IMR-90 (cell line): ENCODE results near the gene STPG1. TPM values are rescaled to one million over a fixed set of nuclear protein-coding genes. Genes with fewer than 3 reads are reported as not detected.

ENCODE experiments used
- ATAC-seq: fragments of 200-7000 bp; cut with Tn5 transposase; 2 replicates; pipeline ENCODE4 v1.9.1; 2020; ENCODE audit warnings: low read depth, mild to moderate bottlenecking, moderate library complexity
- BruUV-seq: library from RNA; stranded (reverse); fragments of 400-500 nt; replicated peaks from 2 replicates; lab custom pipeline; 2021; lab: Mats Ljungman, UMichigan
- CTCF ChIA-PET: fragments of 300-600 bp; formaldehyde crosslinking; extraction: SDS; loops from one replicate; lab custom pipeline; 2021; ENCODE audit warnings: antibody characterized with exemption; lab: Yijun Ruan, JAX
- POLR2A ChIA-PET: fragments of 300-600 bp; sonication (Branson Sonifier 250); formaldehyde crosslinking; loops from one replicate; lab custom pipeline; 2022; ENCODE audit warnings: antibody characterized with exemption; ENCODE audit not compliant: unreplicated experiment; lab: Charles Lee
- DNase-seq: peaks from one replicate; pipeline ENCODE4 v3.0.0; 2013
- H2AFZ ChIP-seq: replicated peaks from 2 replicates; pipeline ENCODE3; 2013; ENCODE audit warnings: low read length, mild to moderate bottlenecking; ENCODE audit not compliant: poor library complexity
- H2AK5ac ChIP-seq: 2 replicates; pipeline ENCODE4 v1.6.1; 2013; ENCODE audit warnings: low read depth, low read length, inconsistent platforms
- H2AK9ac ChIP-seq: replicated peaks from 2 replicates; pipeline ENCODE3; 2013; ENCODE audit warnings: mild to moderate bottlenecking, low read depth, low read length, moderate library complexity; ENCODE audit not compliant: poor library complexity
- H2BK120ac ChIP-seq: 2 replicates; pipeline ENCODE4 v1.6.1; 2013; ENCODE audit warnings: low read depth, low read length, inconsistent platforms
- H2BK15ac ChIP-seq: 3 replicates; pipeline ENCODE4 v1.6.1; 2013; ENCODE audit warnings: low read depth, low read length, inconsistent platforms
- H2BK20ac ChIP-seq: 2 replicates; pipeline ENCODE4 v1.6.1; 2013; ENCODE audit warnings: low read depth, mild to moderate bottlenecking, inconsistent platforms, low read length, moderate library complexity
- H2BK5ac ChIP-seq: 2 replicates; pipeline ENCODE4 v1.6.1; 2013; ENCODE audit warnings: mild to moderate bottlenecking, low read depth, low read length, inconsistent platforms; ENCODE audit not compliant: poor library complexity, severe bottlenecking
- H3K14ac ChIP-seq: replicated peaks from 2 replicates; pipeline ENCODE4 v1.6.1; 2013; ENCODE audit warnings: low read depth, low read length, inconsistent platforms
- H3K18ac ChIP-seq: 2 replicates; pipeline ENCODE4 v1.6.1; 2013; ENCODE audit warnings: low read depth, low read length, control low read depth
- H3K23ac ChIP-seq: 2 replicates; pipeline ENCODE4 v1.6.1; 2013; ENCODE audit warnings: low read depth, low read length, inconsistent platforms
- H3K27ac ChIP-seq: 2 replicates; pipeline ENCODE4 v1.5.1; 2013; ENCODE audit warnings: mild to moderate bottlenecking, control low read depth, low read length; ENCODE audit not compliant: insufficient read depth
- H3K27me3 ChIP-seq: 2 replicates; pipeline ENCODE4 v1.6.1; 2013; ENCODE audit warnings: low read length; ENCODE audit not compliant: control insufficient read depth, insufficient read depth
- H3K36me3 ChIP-seq: 2 replicates; pipeline ENCODE4 v1.6.1; 2013; ENCODE audit warnings: low read length, mixed read lengths; ENCODE audit not compliant: control insufficient read depth, insufficient read depth
- H3K4ac ChIP-seq: 2 replicates; pipeline ENCODE4 v1.6.1; 2013; ENCODE audit warnings: low read depth, low read length, inconsistent platforms
- H3K4me1 ChIP-seq: 2 replicates; pipeline ENCODE4 v1.6.1; 2013; ENCODE audit warnings: low read length, mixed read lengths; ENCODE audit not compliant: control insufficient read depth, insufficient read depth
- H3K4me2 ChIP-seq: 2 replicates; pipeline ENCODE4 v1.6.1; 2013; ENCODE audit warnings: low read depth, mild to moderate bottlenecking, control low read depth, low read length, moderate library complexity
- H3K4me3 ChIP-seq: 2 replicates; pipeline ENCODE4 v1.5.1; 2013; ENCODE audit warnings: low read depth, mild to moderate bottlenecking, control low read depth, low read length, moderate library complexity; ENCODE audit not compliant: insufficient read depth
- H3K56ac ChIP-seq: 2 replicates; pipeline ENCODE4 v1.6.1; 2013; ENCODE audit warnings: low read length, inconsistent platforms; ENCODE audit not compliant: insufficient read depth; ENCODE audit errors: extremely low read depth
- H3K79me1 ChIP-seq, 2 experiments: 2 replicates each; pipeline ENCODE4 v1.6.1; 2013; ENCODE audit warnings: low read length in 2 of 2, inconsistent platforms in 1 of 2, low read depth in 1 of 2
- H3K9ac ChIP-seq: 2 replicates; pipeline ENCODE4 v1.6.1; 2013; ENCODE audit warnings: low read depth, low read length, control low read depth
- H3K9me1 ChIP-seq: 2 replicates; pipeline ENCODE4 v1.6.1; 2013; ENCODE audit warnings: low read length, inconsistent platforms; ENCODE audit not compliant: insufficient read depth
- H3K9me3 ChIP-seq: 2 replicates; pipeline ENCODE4 v1.6.1; 2013; ENCODE audit warnings: low read length; ENCODE audit not compliant: control insufficient read depth, insufficient read depth
- H4K20me1 ChIP-seq: 2 replicates; pipeline ENCODE4 v1.6.1; 2013; ENCODE audit warnings: low read length, inconsistent platforms; ENCODE audit not compliant: insufficient read depth
- H4K5ac ChIP-seq: 2 replicates; pipeline ENCODE4 v1.6.1; 2013; ENCODE audit warnings: mild to moderate bottlenecking, low read depth, low read length, control low read depth
- H4K8ac ChIP-seq, 2 experiments: 2 replicates each; pipeline ENCODE4 v1.6.1; 2013; ENCODE audit warnings: low read depth in 2 of 2, low read length in 2 of 2, control low read depth in 1 of 2, inconsistent platforms in 1 of 2
- H4K91ac ChIP-seq: 2 replicates; pipeline ENCODE4 v1.6.1; 2013; ENCODE audit warnings: low read depth, low read length, inconsistent platforms; ENCODE audit not compliant: insufficient read depth
- BHLHE40 ChIP-seq: fragments of 150-350 bp; IDR thresholded peaks from 2 replicates; pipeline ENCODE4 v1.6.1; 2016; ENCODE audit warnings: mild to moderate bottlenecking, low read depth, low read length
- CHD1 ChIP-seq: IDR thresholded peaks from 2 replicates; pipeline ENCODE4 v1.6.1; 2012; ENCODE audit warnings: low read depth, low read length, improper control_type of control experiment
- ELK1 ChIP-seq: fragments of 150-350 bp; IDR thresholded peaks from 2 replicates; pipeline ENCODE4 v1.6.1; 2016; ENCODE audit warnings: low read depth, mild to moderate bottlenecking, low read length, moderate library complexity, borderline replicate concordance
- FOS ChIP-seq: fragments of 150-350 bp; IDR thresholded peaks from 2 replicates; pipeline ENCODE4 v1.6.1; 2016; ENCODE audit warnings: low read depth, low read length
- MAFK ChIP-seq: IDR thresholded peaks from 2 replicates; pipeline ENCODE4 v1.6.1; 2012; ENCODE audit warnings: low read depth, low read length, improper control_type of control experiment
- MXI1 ChIP-seq: IDR thresholded peaks from 2 replicates; pipeline ENCODE4 v1.6.1; 2012; ENCODE audit warnings: low read depth, mild to moderate bottlenecking, low read length, moderate library complexity, borderline replicate concordance
- NFE2L2 ChIP-seq: fragments of 150-350 bp; IDR thresholded peaks from 2 replicates; pipeline ENCODE4 v1.6.1; 2016; ENCODE audit warnings: low read depth, mild to moderate bottlenecking, low read length
- POLR2A ChIP-seq: IDR thresholded peaks from 2 replicates; pipeline ENCODE4 v1.6.1; 2012; ENCODE audit warnings: mild to moderate bottlenecking, low read depth, low read length
- RAD21 ChIP-seq: IDR thresholded peaks from 2 replicates; pipeline ENCODE4 v1.6.1; 2012; ENCODE audit warnings: low read length, improper control_type of control experiment
- RCOR1 ChIP-seq: IDR thresholded peaks from 2 replicates; pipeline ENCODE4 v1.6.1; 2012; ENCODE audit warnings: mild to moderate bottlenecking, low read length, improper control_type of control experiment; ENCODE audit not compliant: insufficient replicate concordance
- SMC3 ChIP-seq: fragments of 150-350 bp; IDR thresholded peaks from 2 replicates; pipeline ENCODE4 v1.6.1; 2016; ENCODE audit warnings: low read depth, mild to moderate bottlenecking, antibody characterized with exemption, low read length, moderate library complexity
- USF2 ChIP-seq: fragments of 150-350 bp; IDR thresholded peaks from 2 replicates; pipeline ENCODE4 v1.6.1; 2017; ENCODE audit warnings: mild to moderate bottlenecking, antibody characterized with exemption, low read length, low read depth
- WGBS, 2 experiments: methylation state at CpG; one replicate each; pipeline versions ENCODE4 v1.1.5 to v1.1.7; 2013; ENCODE audit warnings: missing lambda C conversion rate in 2 of 2; ENCODE audit not compliant: insufficient read length in 1 of 2; ENCODE audit errors: extremely low coverage in 2 of 2; 5-methylcytosine and 5-hydroxymethylcytosine counted together
- dilution Hi-C: fragments of 300-500 bp; cut with HindIII; formaldehyde crosslinking; loops from one replicate; pipeline ENCODE4 v1.14.3; 2018; ENCODE audit warnings: low sequenced_read_pairs; ENCODE audit not compliant: unreplicated experiment
- in situ Hi-C: fragments of 300-500 bp; cut with MboI; formaldehyde crosslinking; loops from 3 replicates; pipeline ENCODE4 v1.14.3; 2019; ENCODE audit warnings: low sequenced_read_pairs, inconsistent platforms, mixed read lengths
- intact Hi-C: fragments of 100-400 bp; cut with micrococcal nuclease; formaldehyde crosslinking; loops from 2 replicates; pipeline ENCODE4 v1.10.0; 2022
- polyA plus RNA-seq, 3 experiments: library from polyadenylated mRNA; depleted of rRNA; stranded (reverse); fragments of >200 nt; gene quantifications; 2 replicates each; pipeline ENCODE4 v1.2.3, GENCODE V29; 2012; ENCODE audit warnings: low replicate concordance in 1 of 3
- total RNA-seq: library from RNA; depleted of rRNA; stranded (reverse); fragments of >200 nt; gene quantifications from 2 replicates; pipeline ENCODE4 v1.2.3, GENCODE V29; 2012
- TF ChIP-seq, protein P1 (sequence below): conservative IDR thresholded peaks from 2 replicates; pipeline ENCODE4 v1.5.1; 2012; ENCODE audit warnings: mild to moderate bottlenecking, low read depth, low read length, improper control_type of control experiment

The STPG1 gene
- total and polyA plus RNA-seq, 2 of the 4 experiments (the other 2 are of a cell fraction) = 3.0 to 6.5 TPM

DNA sequence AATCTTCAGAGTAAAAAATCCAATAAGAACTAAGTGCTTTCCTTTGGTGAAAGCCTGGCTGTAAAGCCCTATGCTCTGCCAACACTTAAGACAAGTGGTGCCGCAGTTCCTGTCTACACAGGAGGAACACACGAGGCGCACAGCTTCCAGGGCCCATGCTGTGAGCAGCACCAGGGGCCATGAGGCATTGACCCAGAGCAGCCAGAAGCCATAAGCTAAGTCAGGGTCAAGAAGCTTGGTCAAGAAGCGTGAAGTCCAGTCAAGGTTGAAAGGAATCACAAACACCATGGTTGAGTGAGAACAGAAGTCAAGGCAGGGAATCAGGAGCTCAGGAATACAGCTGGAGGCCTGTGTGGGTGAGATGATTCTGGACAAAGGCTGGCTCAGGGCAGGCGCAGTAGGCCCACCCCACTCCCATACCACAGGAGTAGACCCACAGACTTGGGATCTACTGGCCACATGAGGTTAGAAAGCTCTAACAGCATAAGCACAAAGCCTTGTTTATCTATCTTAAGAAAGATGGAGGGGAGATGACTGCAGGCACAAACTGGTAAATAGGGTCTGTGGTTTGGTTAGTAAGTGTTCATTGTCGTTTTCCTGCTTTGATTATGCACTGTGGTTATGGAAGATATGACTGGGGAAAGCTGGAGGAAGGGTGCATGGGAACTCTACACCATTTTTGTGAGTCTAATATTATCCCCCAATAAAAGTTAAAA, 46.1 kb upstream of the STPG1 start (continued):
- TF ChIP-seq NFE2L2 = no peak

DNA sequence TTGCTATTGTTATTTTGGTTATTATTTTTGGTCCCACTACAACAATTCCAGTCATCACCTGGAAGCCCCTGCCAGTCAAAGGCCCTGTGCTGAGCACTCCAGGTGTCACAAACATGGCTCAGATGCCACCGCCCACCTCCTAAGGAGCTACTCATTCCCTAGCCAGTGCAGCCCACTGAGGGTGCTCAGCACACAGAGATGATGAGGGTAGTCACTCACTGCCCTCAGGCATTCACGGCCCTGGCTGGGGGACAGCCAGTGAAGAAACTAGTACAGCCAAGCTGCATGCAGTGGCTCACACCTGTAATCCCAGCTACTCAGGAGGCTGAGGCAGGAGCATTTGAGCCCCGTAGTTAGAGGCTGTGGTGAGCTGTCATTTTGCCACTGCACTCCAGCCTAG, 44.3 kb upstream of the STPG1 start:
- 90% methylated on average over 2 of the region's 3 CpGs; no CpG with 5 or more reads in 1 of the 2 experiments for WGBS, 2 experiments
- no peak for TF ChIP-seq RCOR1
- no peak for TF ChIP-seq ELK1
- TF ChIP-seq NFE2L2 = no peak
- TF ChIP-seq MXI1 = no peak
- TF ChIP-seq RAD21 = no peak
- no peak for TF ChIP-seq CHD1
- no peak for TF ChIP-seq FOS
- TF ChIP-seq POLR2A = no peak
- TF ChIP-seq BHLHE40 = no peak
- TF ChIP-seq SMC3 = no peak
- TF ChIP-seq USF2 = no peak
- TF ChIP-seq MAFK = no peak
- TF ChIP-seq, protein P1, sequence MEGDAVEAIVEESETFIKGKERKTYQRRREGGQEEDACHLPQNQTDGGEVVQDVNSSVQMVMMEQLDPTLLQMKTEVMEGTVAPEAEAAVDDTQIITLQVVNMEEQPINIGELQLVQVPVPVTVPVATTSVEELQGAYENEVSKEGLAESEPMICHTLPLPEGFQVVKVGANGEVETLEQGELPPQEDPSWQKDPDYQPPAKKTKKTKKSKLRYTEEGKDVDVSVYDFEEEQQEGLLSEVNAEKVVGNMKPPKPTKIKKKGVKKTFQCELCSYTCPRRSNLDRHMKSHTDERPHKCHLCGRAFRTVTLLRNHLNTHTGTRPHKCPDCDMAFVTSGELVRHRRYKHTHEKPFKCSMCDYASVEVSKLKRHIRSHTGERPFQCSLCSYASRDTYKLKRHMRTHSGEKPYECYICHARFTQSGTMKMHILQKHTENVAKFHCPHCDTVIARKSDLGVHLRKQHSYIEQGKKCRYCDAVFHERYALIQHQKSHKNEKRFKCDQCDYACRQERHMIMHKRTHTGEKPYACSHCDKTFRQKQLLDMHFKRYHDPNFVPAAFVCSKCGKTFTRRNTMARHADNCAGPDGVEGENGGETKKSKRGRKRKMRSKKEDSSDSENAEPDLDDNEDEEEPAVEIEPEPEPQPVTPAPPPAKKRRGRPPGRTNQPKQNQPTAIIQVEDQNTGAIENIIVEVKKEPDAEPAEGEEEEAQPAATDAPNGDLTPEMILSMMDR = no peak

More for the DNA sequence above, 44.3 kb upstream of the STPG1 start:
- intact Hi-C loops (no loop called here), in situ Hi-C loops (no loop called here), dilution Hi-C loops (no loop called here)
- ChIA-PET POLR2A (no interaction called here), CTCF (interaction anchor here (0.5 kb wide), 1 partner anchor 397 kb away, joined by 4 read pairs; no protein-coding TSS in a partner anchor)
- Histone ChIP-seq H2BK15ac (no peak overlapping the region), H4K5ac (no peak overlapping the region), H3K36me3 (peaks cover 40% of the 10 kb centered on the region), H3K27ac (no peak overlapping the region), H2BK20ac (no peak overlapping the region), H2AK5ac (no peak overlapping the region), H3K23ac (no peak overlapping the region), H2BK120ac (no peak overlapping the region), H4K91ac (no peak overlapping the region), H3K4me2 (no peak overlapping the region), H3K14ac (no peak overlapping the region), H3K56ac (no peak overlapping the region), H2AK9ac (no peak overlapping the region), H3K18ac (no peak overlapping the region), H4K8ac (no peak overlapping the region), H3K4ac (no peak overlapping the region), H2BK5ac (no peak overlapping the region), H3K79me1 (no peaks in the 10 kb centered on the region; a peak in 2 of 4 replicates), H3K4me1 (no peaks in the 10 kb centered on the region; the same call in 1 of the 2 replicates), H2AFZ (no peak overlapping the region), H4K20me1 (no peaks in the 10 kb centered on the region), H3K9me3 (no peaks in the 10 kb centered on the region; the same call in 1 of the 2 replicates), H3K27me3 (no peaks in the 10 kb centered on the region), H3K9ac (no peak overlapping the region), H3K4me3 (no peak overlapping the region), H3K9me1 (peaks cover 16% of the 10 kb centered on the region; the same call in 1 of the 2 replicates)
- BruUV-seq = no TSS peak
- DNase-seq = no peak
- no peak for ATAC-seq
